Measurements from ENCODE around the gene RAE1. TPM values are rescaled to one million over a fixed set of nuclear protein-coding genes. Genes with fewer than 3 reads are reported as not detected.

RAE1 gene
- total RNA-seq, 4 donors from 2014 or later: 24.4 to 42.7 (median 28.3) TPM

GRCh38 chr20:57371363-57371762 lies 20.3 kb downstream of the RAE1 start:
- no peak for DNase-seq
- 81 to 86% methylated on average over 4 of the region's 4 CpGs for WGBS, 2 donors
- intact Hi-C loops (cut with DNase I): no loop called here
- Histone ChIP-seq H3K27me3 (no peaks in the 10 kb centered on the region), H3K9me3 (no peaks in the 10 kb centered on the region), H3K4me3 (no peak overlapping the region), H3K36me3 (peaks cover 0 to 86% (median 23%) of the 10 kb centered on the region in 3 donors), H3K27ac (no peak overlapping the region), H3K4me1 (no peaks in the 10 kb centered on the region)
- TF ChIP-seq CTCF (IDR thresholded peaks at IDR 0.05): no peak

GRCh38 chr20:57372157-57372556 lies 21.1 kb downstream of the RAE1 start:
- 83 to 95% methylated on average over 4 to 9 of the region's 9 CpGs for WGBS, 2 donors
- no peak for DNase-seq
- Histone ChIP-seq H3K36me3 (peaks cover 0 to 84% (median 22%) of the 10 kb centered on the region in 3 donors), H3K4me1 (no peaks in the 10 kb centered on the region), H3K9me3 (no peaks in the 10 kb centered on the region), H3K27me3 (no peaks in the 10 kb centered on the region), H3K27ac (no peak overlapping the region), H3K4me3 (no peak overlapping the region)
- intact Hi-C loops (cut with DNase I): no loop called here
- no peak for TF ChIP-seq CTCF (IDR thresholded peaks at IDR 0.05)
- TF ChIP-seq POLR2A (IDR thresholded peaks at IDR 0.05): no peak

GRCh38 chr20:57372581-57373350 lies 21.7 kb downstream of the RAE1 start:
- no peaks in the 10 kb centered on the region for H3K9me3 ChIP-seq
- 80 to 87% methylated on average over 12 to 14 of the region's 25 CpGs for WGBS, 2 donors
- H3K36me3 ChIP-seq: peaks cover 0 to 83% (median 18%) of the 10 kb centered on the region in 3 donors
- H3K27me3 ChIP-seq: no peaks in the 10 kb centered on the region
- no peak overlapping the region for H3K27ac ChIP-seq
- H3K4me1 ChIP-seq: no peaks in the 10 kb centered on the region
- no peak for DNase-seq
- no peak for TF ChIP-seq CTCF (IDR thresholded peaks at IDR 0.05)
- TF ChIP-seq POLR2A (IDR thresholded peaks at IDR 0.05): no peak
- intact Hi-C loops (cut with DNase I): no loop called here
- no peak overlapping the region for H3K4me3 ChIP-seq

GRCh38 chr20:57374343-57374930 lies 23.4 kb downstream of the RAE1 start:
- Histone ChIP-seq H3K36me3 (peaks cover 0 to 74% (median 16%) of the 10 kb centered on the region in 3 donors), H3K27me3 (no peaks in the 10 kb centered on the region), H3K4me3 (no peak overlapping the region), H3K27ac (peak overlapping the region in 1 of 4 donors; percentile 65), H3K9me3 (no peaks in the 10 kb centered on the region), H3K4me1 (no peaks in the 10 kb centered on the region)
- TF ChIP-seq POLR2A (IDR thresholded peaks at IDR 0.05) (no peak), CTCF (IDR thresholded peaks at IDR 0.05) (no peak)
- DNase-seq: no peak
- WGBS, 2 donors: 56 to 81% methylated on average over 6 to 10 of the region's 12 CpGs
- intact Hi-C loops (cut with DNase I): no loop called here

GRCh38 chr20:57374931-57375651 lies 24.0 kb downstream of the RAE1 start:
- peak overlapping the region; percentile 1 to 65 (median 30) for H3K27ac ChIP-seq
- H3K36me3 ChIP-seq: peaks cover 3 to 67% (median 10%) of the 10 kb centered on the region in 3 donors
- H3K9me3 ChIP-seq: no peaks in the 10 kb centered on the region
- no peak for DNase-seq
- intact Hi-C loops (cut with DNase I): no loop called here
- H3K4me3 ChIP-seq: peak overlapping the region in 1 of 4 donors; percentile 8
- WGBS, 2 donors: 83% methylated on average over 9 to 12 of the region's 14 CpGs
- no peaks in the 10 kb centered on the region for H3K4me1 ChIP-seq
- H3K27me3 ChIP-seq: no peaks in the 10 kb centered on the region
- TF ChIP-seq CTCF (IDR thresholded peaks at IDR 0.05) (no peak), POLR2A (IDR thresholded peaks at IDR 0.05) (no peak)

Data from esophagus squamous epithelium (tissue), 5 donors.